Bronchial epithelial cell (primary cell): Measurements from ENCODE around the gene ELOF1. TPM values are rescaled to one million over a fixed set of nuclear protein-coding genes. Genes with fewer than 3 reads are reported as not detected.

ENCODE experiments used
- DNase-seq: peaks from one replicate; pipeline ENCODE4 v3.0.0-alpha.2; 2010; ENCODE audit warnings: low read depth
- FAIRE-seq: peaks from 2 replicates; lab custom pipeline; 2011; peaks lifted over from hg19 to GRCh38; lab: Jason Lieb, UNC
- H3K27me3 ChIP-seq: 2 replicates; pipeline ENCODE4 v1.5.1; 2011; ENCODE audit warnings: low read length; ENCODE audit not compliant: control insufficient read depth, insufficient read depth
- H3K36me3 ChIP-seq: 2 replicates; pipeline ENCODE4 v1.5.1; 2011; ENCODE audit warnings: low read length; ENCODE audit not compliant: control insufficient read depth, insufficient read depth
- H3K4me3 ChIP-seq: 2 replicates; pipeline ENCODE4 v1.5.1; 2011; ENCODE audit warnings: mild to moderate bottlenecking, low read depth, low read length, control low read depth
- total RNA-seq: library from RNA; depleted of rRNA; stranded (reverse); fragments of >200 nt; gene quantifications from 2 replicates; pipeline ENCODE4 v1.2.1, GENCODE V29; 2014
- TF ChIP-seq, protein P1 (sequence below): IDR thresholded peaks from 2 replicates; pipeline ENCODE4 v1.5.1; 2011; ENCODE audit warnings: mild to moderate bottlenecking, moderate library complexity, low read length, control low read depth, inconsistent platforms; ENCODE audit not compliant: insufficient read depth, severe bottlenecking

The ELOF1 gene
- total RNA-seq, 1 donor from 2014 or later, result 20.3 TPM

DNA sequence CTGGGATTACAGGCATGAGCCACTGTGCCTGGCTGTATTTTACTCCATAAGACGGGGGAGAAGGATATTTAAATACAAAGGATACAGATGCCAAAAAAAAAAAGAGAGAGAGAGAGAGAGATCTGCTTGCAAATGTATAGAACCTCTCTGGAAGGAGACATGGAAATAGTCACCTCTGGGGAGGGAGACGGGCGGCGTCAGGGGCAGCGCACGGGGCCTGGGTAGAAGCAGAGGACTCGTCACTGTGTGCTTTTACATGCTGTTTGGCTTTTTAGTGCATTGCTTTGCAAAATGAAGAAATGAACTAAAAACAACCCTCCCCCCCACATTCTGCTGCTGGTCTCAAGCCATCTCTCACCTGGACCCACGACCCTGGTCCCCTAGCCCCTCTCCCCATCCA lies 48.6 kb downstream of the ELOF1 start:
- H3K36me3 ChIP-seq, result no peaks in the 10 kb centered on the region

DNA sequence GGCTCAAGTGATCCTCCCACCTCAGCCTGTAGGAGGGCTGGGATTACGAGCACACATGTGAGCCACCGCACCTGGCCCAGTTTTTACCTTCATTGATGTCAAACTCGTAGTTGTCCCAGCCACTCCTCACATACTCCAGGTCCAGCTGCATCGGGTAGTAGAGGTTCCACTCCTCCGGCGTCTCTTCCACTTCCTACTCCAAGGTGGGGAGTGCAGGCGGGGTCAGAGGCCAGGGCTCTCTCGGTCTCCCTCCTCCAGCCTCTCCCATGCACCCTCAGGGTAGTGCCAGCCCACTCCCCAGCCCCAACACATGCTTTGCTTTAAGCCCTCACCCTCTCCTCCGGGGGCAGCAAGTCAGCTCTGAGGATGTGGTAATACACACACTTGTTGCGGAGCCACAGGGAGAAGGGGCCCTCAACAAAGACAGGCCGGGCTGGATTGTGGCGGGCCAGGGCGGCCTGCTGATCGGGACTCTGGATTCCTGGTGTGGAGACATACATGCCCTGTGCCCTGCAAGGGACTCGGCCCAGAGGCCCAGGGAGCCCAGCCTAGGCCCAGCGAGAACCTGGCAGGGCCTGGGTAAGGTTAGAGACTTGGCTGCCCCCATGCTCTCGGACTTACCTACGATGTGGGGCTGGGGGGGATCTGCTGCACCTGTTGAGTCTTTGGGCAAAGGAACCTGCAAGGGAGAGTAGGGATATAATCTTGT lies 51.5 kb downstream of the ELOF1 start:
- no peak for DNase-seq
- no peak for FAIRE-seq
- H3K27me3 ChIP-seq, result no peaks in the 10 kb centered on the region
- no peaks in the 10 kb centered on the region for H3K36me3 ChIP-seq
- H3K4me3 ChIP-seq, result no peak overlapping the region
- TF ChIP-seq, protein P1, sequence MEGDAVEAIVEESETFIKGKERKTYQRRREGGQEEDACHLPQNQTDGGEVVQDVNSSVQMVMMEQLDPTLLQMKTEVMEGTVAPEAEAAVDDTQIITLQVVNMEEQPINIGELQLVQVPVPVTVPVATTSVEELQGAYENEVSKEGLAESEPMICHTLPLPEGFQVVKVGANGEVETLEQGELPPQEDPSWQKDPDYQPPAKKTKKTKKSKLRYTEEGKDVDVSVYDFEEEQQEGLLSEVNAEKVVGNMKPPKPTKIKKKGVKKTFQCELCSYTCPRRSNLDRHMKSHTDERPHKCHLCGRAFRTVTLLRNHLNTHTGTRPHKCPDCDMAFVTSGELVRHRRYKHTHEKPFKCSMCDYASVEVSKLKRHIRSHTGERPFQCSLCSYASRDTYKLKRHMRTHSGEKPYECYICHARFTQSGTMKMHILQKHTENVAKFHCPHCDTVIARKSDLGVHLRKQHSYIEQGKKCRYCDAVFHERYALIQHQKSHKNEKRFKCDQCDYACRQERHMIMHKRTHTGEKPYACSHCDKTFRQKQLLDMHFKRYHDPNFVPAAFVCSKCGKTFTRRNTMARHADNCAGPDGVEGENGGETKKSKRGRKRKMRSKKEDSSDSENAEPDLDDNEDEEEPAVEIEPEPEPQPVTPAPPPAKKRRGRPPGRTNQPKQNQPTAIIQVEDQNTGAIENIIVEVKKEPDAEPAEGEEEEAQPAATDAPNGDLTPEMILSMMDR, result no peak

More for the DNA sequence above, 48.6 kb downstream of the ELOF1 start:
- DNase-seq (no peak), FAIRE-seq (no peak)
- TF ChIP-seq, protein P1, result no peak
- no peak overlapping the region for H3K4me3 ChIP-seq
- no peaks in the 10 kb centered on the region for H3K27me3 ChIP-seq

DNA sequence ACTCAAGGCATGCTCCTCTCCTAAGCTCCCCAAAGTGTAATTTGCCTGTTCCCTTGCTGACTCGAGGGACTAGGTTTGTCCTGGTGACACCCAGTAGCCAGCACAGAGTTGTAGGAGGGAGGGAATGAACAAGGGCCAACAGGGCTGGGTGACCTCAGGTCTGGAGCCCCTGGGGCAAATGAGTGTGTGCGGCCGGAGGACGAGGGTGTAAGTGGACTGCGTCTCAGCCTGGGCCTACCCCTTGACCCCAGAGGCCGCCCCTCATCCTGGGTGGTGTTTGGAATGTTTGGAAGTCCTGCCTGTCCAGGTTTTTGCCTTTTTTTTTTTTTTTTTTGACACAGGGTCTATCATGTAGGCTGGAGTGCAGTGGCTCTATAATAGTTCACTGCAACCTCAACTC lies 52.1 kb downstream of the ELOF1 start:
- H3K27me3 ChIP-seq, result no peaks in the 10 kb centered on the region
- no peaks in the 10 kb centered on the region for H3K36me3 ChIP-seq
- DNase-seq (no peak), FAIRE-seq (no peak)
- H3K4me3 ChIP-seq, result no peak overlapping the region
- TF ChIP-seq, protein P1, result no peak

DNA sequence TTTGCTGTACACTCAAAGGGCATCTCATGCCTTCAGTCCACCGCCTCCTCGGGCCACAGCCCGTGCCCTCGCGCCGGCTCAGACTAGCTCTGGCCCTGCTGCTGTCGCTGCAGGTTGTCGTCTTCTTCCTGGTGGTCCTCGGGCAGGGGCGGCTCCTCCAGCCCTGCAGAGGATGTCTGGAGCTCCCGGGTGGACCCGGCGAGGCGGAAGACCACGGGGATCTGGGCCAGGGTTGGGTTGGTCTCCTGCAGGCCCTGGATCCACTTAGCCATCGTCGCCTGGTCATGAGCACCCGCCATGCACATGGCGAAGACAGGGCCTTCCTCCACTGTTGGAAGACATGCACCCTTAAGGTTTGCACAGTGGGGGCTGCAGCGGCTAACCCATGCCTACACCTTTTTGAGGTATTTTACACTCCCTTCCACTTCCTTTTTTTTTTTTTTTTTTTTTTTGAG lies 52.9 kb downstream of the ELOF1 start:
- FAIRE-seq (no peak), DNase-seq (no peak)
- H3K36me3 ChIP-seq, result no peaks in the 10 kb centered on the region
- TF ChIP-seq, protein P1, result no peak
- no peaks in the 10 kb centered on the region for H3K27me3 ChIP-seq
- H3K4me3 ChIP-seq, result peak overlapping the region; percentile 71

DNA sequence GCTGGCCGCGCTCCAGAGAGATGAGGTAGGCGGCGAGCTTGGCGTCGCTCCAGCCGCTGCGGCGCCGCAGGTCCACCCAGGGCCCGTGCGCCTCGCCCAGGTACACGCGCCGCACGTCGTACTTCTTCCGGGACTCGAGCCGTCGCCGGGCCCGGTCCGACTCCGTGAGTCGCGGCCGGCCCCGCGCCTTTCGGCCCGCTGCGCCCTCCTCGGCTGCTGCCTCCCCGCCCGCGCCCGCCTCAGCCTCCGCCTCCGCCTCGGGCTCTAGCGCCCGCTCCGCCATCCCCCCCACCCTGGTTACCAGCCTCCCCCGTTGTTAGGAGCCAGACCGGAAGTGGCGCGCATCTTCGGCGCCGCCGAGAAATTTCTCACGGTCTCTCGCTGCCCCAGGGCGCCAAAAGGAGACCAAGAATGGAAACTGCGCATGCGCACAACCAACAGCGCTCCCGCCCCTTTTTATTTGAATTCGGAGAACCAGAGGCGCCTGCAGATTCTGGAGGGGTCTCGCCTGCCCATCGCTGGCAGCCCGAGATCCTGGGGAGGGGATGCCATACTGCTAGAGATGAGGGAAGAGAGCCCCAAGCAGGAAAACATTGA lies 53.4 kb downstream of the ELOF1 start, which contains the start of gene ZNF653:
ZNF653 (minus strand) TSS at position 336 of the 597 bp plus-strand sequence; CDS start at position 283, 53 bp downstream.
- DNase-seq (peak; percentile 75), FAIRE-seq (no peak)
- no peaks in the 10 kb centered on the region for H3K36me3 ChIP-seq
- H3K4me3 ChIP-seq, result peak within 1 kb of the TSS; percentile 71
- H3K27me3 ChIP-seq, result no peaks in the 10 kb centered on the region
- TF ChIP-seq, protein P1, result no peak
